NCI-H1105 treated with DMSO at 0.1 percent for 48 hours (cell line): ENCODE data around the gene C1QB.

Experiments
- DNase-seq: peaks from one replicate; lab custom pipeline; 2025; lab: John Stamatoyannopoulos, UW

The C1QB gene

GRCh38 chr1:22633697-22634463 lies 19.2 kb upstream of the C1QB start:
- DNase-seq: no peak

- no peak for DNase-seq
These were observed 17.6 kb upstream of the C1QB start for GRCh38 chr1:22635436-22635835.

- no peak for DNase-seq
These were observed 16.7 kb upstream of the C1QB start, which contains the start of gene C1QA for GRCh38 chr1:22636353-22636752. C1QA (plus strand) TSS chr1:22636628; CDS start chr1:22637617, 989 bp downstream.

GRCh38 chr1:22636927-22637326 lies 16.1 kb upstream of the C1QB start:
- no peak for DNase-seq

- no peak for DNase-seq
These were observed 15.1 kb upstream of the C1QB start for GRCh38 chr1:22637907-22638445.

GRCh38 chr1:22638476-22639234 lies 14.4 kb upstream of the C1QB start:
- no peak for DNase-seq

- DNase-seq: no peak
These were observed 13.8 kb upstream of the C1QB start for GRCh38 chr1:22639286-22639685.

- no peak for DNase-seq
These were observed 11.8 kb upstream of the C1QB start for GRCh38 chr1:22641247-22641646.

- peak; percentile 47 for DNase-seq
These were observed 11.0 kb upstream of the C1QB start for GRCh38 chr1:22641906-22642636.

GRCh38 chr1:22643381-22643780 lies 9.7 kb upstream of the C1QB start, which contains the start of gene C1QC:
C1QC (plus strand) TSS chr1:22643633; CDS start chr1:22644024, 391 bp downstream.
- no peak for DNase-seq

- no peak for DNase-seq
These were observed 9.1 kb upstream of the C1QB start for GRCh38 chr1:22643928-22644327.

GRCh38 chr1:22645931-22646330 lies 7.1 kb upstream of the C1QB start:
- no peak for DNase-seq

- no peak for DNase-seq
These were observed 6.7 kb upstream of the C1QB start for GRCh38 chr1:22646384-22646783.

GRCh38 chr1:22650089-22650693 lies 2.8 kb upstream of the C1QB start:
- DNase-seq: no peak

- DNase-seq: no peak
These were observed 837 bp upstream of the C1QB start for GRCh38 chr1:22651941-22652856.

- no peak for DNase-seq
These were observed 1.7 kb downstream of the C1QB start for GRCh38 chr1:22654692-22655091.

- DNase-seq: no peak
These were observed 5.5 kb downstream of the C1QB start for GRCh38 chr1:22658385-22659163.

- DNase-seq: no peak
These were observed 7.7 kb downstream of the C1QB start for GRCh38 chr1:22660716-22661241.

GRCh38 chr1:22661880-22662279 lies 8.8 kb downstream of the C1QB start:
- DNase-seq: no peak

GRCh38 chr1:22662318-22662717 lies 9.3 kb downstream of the C1QB start:
- peak; percentile 10 for DNase-seq
